ENCODE results near the gene VTN. TPM values are rescaled to one million over a fixed set of nuclear protein-coding genes. Genes with fewer than 3 reads are reported as not detected.

The VTN gene
- polyA plus RNA-seq, 2 of the 4 experiments (the other 2 are of a cell fraction), result 10.2 to 25.5 TPM

DNA sequence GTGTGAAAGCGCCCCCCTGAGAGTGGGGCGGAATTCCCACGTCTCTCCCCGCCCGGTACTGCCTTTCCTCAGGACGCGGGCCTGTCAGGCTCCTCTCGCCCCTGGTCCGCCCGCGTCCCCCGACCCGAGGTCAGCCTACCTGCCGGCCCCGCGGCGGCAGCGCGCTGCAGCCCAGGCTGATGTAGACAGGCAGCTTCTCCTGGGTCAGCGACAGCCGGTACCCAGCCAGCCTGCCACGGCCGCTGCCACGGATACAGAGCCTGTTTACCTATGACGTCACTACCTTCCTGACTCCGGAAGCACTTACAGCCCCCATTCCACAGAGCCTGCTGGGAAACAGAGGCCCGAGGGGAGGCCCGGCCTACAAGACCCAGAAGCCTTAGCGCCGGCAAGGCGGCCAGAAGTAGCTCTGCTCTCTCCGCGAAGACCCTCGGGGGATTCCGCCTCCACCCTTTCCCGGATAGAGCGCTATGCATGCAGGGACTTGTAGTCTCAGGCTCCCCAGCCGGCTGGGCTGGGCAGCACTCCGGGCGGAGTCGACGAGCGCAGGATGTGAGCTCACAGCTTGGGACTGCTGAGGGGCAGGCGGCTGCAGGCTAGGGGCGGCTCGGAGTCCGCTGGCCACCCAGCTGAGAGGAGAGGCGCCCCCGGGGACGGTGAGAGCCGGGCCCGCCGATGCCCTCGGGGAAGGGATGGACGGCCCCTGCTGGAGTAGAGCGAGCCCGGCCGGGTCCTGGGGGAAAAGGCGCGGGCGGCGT lies 34.7 kb downstream of the VTN start, which contains the start of the genes IFT20 and TNFAIP1 (continued):
- TF ChIP-seq NFE2L2 (conservative IDR thresholded peaks at IDR 0.05; ENCODE audit: low read length) (no peak), JUNB (IDR thresholded peaks at IDR 0.05) (no peak), ZFP36 (IDR thresholded peaks at IDR 0.05; ENCODE audit: borderline replicate concordance, partially characterized antibody) (no peak), EP300 (IDR thresholded peaks at IDR 0.05) (no peak), HEYL (CRISPR knock-in tag; IDR thresholded peaks at IDR 0.05) (no peak), ZNF302 (CRISPR knock-in tag; IDR thresholded peaks at IDR 0.05) (no peak), BHLHE40 (IDR thresholded peaks at IDR 0.05; ENCODE audit: low read depth, low read length) (no peak), HOXA7 (CRISPR knock-in tag; IDR thresholded peaks at IDR 0.05) (no peak), RCOR1 (IDR thresholded peaks at IDR 0.05; ENCODE audit: low read depth, low read length) (no peak), HOXB5 (CRISPR knock-in tag; IDR thresholded peaks at IDR 0.05) (no peak), GATA3 (IDR thresholded peaks at IDR 0.05; ENCODE audit: borderline replicate concordance) (peak; percentile 26; the same call in 1 of the 2 replicates), ESRRA (IDR thresholded peaks at IDR 0.05; ENCODE audit: borderline replicate concordance, low read length) (0 out of 2 replicates have a peak, but pooled peaks have one; percentile 35), MAFK (IDR thresholded peaks at IDR 0.05; ENCODE audit: partially characterized antibody) (no peak), RFX5 (IDR thresholded peaks at IDR 0.05) (peak; percentile 81), SREBF2 (IDR thresholded peaks at IDR 0.05) (no peak), POLR2A (IDR thresholded peaks at IDR 0.05; ENCODE audit: low read length) (peak; percentile 90), CEBPB (IDR thresholded peaks at IDR 0.05) (peak in 1 of 2 experiments; percentile 20; a peak in 1 of 4 replicates)
- TF ChIP-seq, protein P1, sequence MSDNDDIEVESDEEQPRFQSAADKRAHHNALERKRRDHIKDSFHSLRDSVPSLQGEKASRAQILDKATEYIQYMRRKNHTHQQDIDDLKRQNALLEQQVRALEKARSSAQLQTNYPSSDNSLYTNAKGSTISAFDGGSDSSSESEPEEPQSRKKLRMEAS (IDR thresholded peaks at IDR 0.05), result peak; percentile 77
- TF ChIP-seq, protein P2, sequence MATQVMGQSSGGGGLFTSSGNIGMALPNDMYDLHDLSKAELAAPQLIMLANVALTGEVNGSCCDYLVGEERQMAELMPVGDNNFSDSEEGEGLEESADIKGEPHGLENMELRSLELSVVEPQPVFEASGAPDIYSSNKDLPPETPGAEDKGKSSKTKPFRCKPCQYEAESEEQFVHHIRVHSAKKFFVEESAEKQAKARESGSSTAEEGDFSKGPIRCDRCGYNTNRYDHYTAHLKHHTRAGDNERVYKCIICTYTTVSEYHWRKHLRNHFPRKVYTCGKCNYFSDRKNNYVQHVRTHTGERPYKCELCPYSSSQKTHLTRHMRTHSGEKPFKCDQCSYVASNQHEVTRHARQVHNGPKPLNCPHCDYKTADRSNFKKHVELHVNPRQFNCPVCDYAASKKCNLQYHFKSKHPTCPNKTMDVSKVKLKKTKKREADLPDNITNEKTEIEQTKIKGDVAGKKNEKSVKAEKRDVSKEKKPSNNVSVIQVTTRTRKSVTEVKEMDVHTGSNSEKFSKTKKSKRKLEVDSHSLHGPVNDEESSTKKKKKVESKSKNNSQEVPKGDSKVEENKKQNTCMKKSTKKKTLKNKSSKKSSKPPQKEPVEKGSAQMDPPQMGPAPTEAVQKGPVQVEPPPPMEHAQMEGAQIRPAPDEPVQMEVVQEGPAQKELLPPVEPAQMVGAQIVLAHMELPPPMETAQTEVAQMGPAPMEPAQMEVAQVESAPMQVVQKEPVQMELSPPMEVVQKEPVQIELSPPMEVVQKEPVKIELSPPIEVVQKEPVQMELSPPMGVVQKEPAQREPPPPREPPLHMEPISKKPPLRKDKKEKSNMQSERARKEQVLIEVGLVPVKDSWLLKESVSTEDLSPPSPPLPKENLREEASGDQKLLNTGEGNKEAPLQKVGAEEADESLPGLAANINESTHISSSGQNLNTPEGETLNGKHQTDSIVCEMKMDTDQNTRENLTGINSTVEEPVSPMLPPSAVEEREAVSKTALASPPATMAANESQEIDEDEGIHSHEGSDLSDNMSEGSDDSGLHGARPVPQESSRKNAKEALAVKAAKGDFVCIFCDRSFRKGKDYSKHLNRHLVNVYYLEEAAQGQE (IDR thresholded peaks at IDR 0.05), result peak; percentile 6; the same call in 1 of the 2 replicates
- TF ChIP-seq, protein P3, sequence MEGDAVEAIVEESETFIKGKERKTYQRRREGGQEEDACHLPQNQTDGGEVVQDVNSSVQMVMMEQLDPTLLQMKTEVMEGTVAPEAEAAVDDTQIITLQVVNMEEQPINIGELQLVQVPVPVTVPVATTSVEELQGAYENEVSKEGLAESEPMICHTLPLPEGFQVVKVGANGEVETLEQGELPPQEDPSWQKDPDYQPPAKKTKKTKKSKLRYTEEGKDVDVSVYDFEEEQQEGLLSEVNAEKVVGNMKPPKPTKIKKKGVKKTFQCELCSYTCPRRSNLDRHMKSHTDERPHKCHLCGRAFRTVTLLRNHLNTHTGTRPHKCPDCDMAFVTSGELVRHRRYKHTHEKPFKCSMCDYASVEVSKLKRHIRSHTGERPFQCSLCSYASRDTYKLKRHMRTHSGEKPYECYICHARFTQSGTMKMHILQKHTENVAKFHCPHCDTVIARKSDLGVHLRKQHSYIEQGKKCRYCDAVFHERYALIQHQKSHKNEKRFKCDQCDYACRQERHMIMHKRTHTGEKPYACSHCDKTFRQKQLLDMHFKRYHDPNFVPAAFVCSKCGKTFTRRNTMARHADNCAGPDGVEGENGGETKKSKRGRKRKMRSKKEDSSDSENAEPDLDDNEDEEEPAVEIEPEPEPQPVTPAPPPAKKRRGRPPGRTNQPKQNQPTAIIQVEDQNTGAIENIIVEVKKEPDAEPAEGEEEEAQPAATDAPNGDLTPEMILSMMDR (IDR thresholded peaks at IDR 0.05), result no peak
- TF ChIP-seq, protein P4, sequence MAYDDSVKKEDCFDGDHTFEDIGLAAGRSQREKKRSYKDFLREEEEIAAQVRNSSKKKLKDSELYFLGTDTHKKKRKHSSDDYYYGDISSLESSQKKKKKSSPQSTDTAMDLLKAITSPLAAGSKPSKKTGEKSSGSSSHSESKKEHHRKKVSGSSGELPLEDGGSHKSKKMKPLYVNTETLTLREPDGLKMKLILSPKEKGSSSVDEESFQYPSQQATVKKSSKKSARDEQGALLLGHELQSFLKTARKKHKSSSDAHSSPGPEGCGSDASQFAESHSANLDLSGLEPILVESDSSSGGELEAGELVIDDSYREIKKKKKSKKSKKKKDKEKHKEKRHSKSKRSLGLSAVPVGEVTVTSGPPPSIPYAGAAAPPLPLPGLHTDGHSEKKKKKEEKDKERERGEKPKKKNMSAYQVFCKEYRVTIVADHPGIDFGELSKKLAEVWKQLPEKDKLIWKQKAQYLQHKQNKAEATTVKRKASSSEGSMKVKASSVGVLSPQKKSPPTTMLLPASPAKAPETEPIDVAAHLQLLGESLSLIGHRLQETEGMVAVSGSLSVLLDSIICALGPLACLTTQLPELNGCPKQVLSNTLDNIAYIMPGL (CRISPR knock-in tag; IDR thresholded peaks at IDR 0.05; ENCODE audit: borderline replicate concordance), result no peak

Data from A549 (cell line).